K562 (cell line): ENCODE results near the gene PEDS1. TPM values are rescaled to one million over a fixed set of nuclear protein-coding genes. Genes with fewer than 3 reads are reported as not detected.

Experiments
- BDP1 ChIP-seq: IDR thresholded peaks from 3 replicates; pipeline ENCODE4 v1.6.1; 2011; ENCODE audit not compliant: insufficient read length, insufficient read depth
- HLTF ChIP-seq: fragments of 450-650 bp; IDR thresholded peaks from 2 replicates; pipeline ENCODE4 v1.6.1; 2016
- KHSRP ChIP-seq: fragments of 450-650 bp; IDR thresholded peaks from 2 replicates; pipeline ENCODE4 v1.6.1; 2017
- MYBL2 ChIP-seq, 2 experiments: fragments of 450-650 bp in 1 of 2; sonication (generic) in 1 of 2; formaldehyde crosslinking in 1 of 2; IDR thresholded peaks; 2 replicates each; pipeline versions ENCODE4 v1.6.1 to v1.8.1; 2017 to 2022; ENCODE audit warnings: borderline replicate concordance in 1 of 2, inconsistent platforms in 1 of 2, low read depth in 1 of 2, mild to moderate bottlenecking in 1 of 2, missing genetic modification reagents in 1 of 2, moderate library complexity in 1 of 2
- MYC ChIP-seq, 2 experiments: fragments of 250-450 bp in 1 of 2; sonication (Bioruptor Pico) in 1 of 2; IDR thresholded peaks; 2 replicates each; pipeline versions ENCODE4 v1.5.1 to v1.6.1; 2012 to 2021; ENCODE audit warnings: low read depth in 2 of 2, borderline replicate concordance in 1 of 2, improper control_type of control experiment in 1 of 2, low read length in 1 of 2, mild to moderate bottlenecking in 1 of 2, moderate library complexity in 1 of 2
- NONO ChIP-seq, 2 experiments: fragments of 200-400 bp in 1 of 2; fragments of 450-650 bp in 1 of 2; formaldehyde crosslinking in 1 of 2; IDR thresholded peaks; 2 replicates each; pipeline ENCODE4 v1.6.1; 2017; ENCODE audit warnings: low read depth in 2 of 2, mild to moderate bottlenecking in 2 of 2, moderate library complexity in 2 of 2, low read length in 1 of 2
- PATZ1 ChIP-seq: fragments of 250-450 bp; sonication (Bioruptor Pico); IDR thresholded peaks from 2 replicates; pipeline ENCODE4 v1.5.0; 2020; ENCODE audit warnings: mild to moderate bottlenecking, borderline replicate concordance
- RFX1 ChIP-seq: fragments of 450-650 bp; IDR thresholded peaks from 2 replicates; pipeline ENCODE4 v1.6.1; 2016; ENCODE audit warnings: mild to moderate bottlenecking, moderate library complexity
- SIN3B ChIP-seq: fragments of 450-650 bp; IDR thresholded peaks from 2 replicates; pipeline ENCODE4 v1.6.1; 2017; ENCODE audit warnings: low read depth, mild to moderate bottlenecking, moderate library complexity
- WHSC1 ChIP-seq: IDR thresholded peaks from one replicate; pipeline ENCODE4 v1.6.1; 2012; ENCODE audit warnings: low read length, control low read depth, inconsistent platforms
- XRCC5 ChIP-seq: fragments of 200-400 bp; formaldehyde crosslinking; IDR thresholded peaks from 2 replicates; pipeline ENCODE4 v1.6.1; 2017; ENCODE audit warnings: low read depth, mild to moderate bottlenecking, low read length
- ZBTB11 ChIP-seq, 3 experiments: fragments of 200-800 bp in 1 of 3; fragments of 250-450 bp in 1 of 3; fragments of 450-650 bp in 1 of 3; sonication (Bioruptor Pico) in 1 of 3; sonication (Bioruptor generic) in 1 of 3; formaldehyde crosslinking in 1 of 3; IDR thresholded peaks; 2 replicates each; pipeline versions ENCODE4 v1.6.1 to v1.8.0; 2016 to 2022; ENCODE audit warnings: mild to moderate bottlenecking in 2 of 3, missing genetic modification characterization in 2 of 3, missing compliant biosample characterization in 1 of 3, moderate library complexity in 1 of 3
- ZNF212 ChIP-seq: fragments of 450-650 bp; formaldehyde crosslinking; IDR thresholded peaks from 2 replicates; pipeline ENCODE4 v1.4.0; 2020; ENCODE audit warnings: mild to moderate bottlenecking
- ZNF24 ChIP-seq: fragments of 450-650 bp; IDR thresholded peaks from 2 replicates; pipeline ENCODE4 v1.6.1; 2016
- ZNF280B ChIP-seq: fragments of 250-450 bp; sonication (Bioruptor Pico); IDR thresholded peaks from 2 replicates; pipeline ENCODE4 v1.5.1; 2021; ENCODE audit warnings: mild to moderate bottlenecking
- ZNF445 ChIP-seq: fragments of 250-450 bp; sonication (Bioruptor Pico); IDR thresholded peaks from 2 replicates; pipeline ENCODE4 v1.4.0; 2020; ENCODE audit warnings: low read depth, mild to moderate bottlenecking, moderate library complexity
- ZNF583 ChIP-seq: fragments of 250-450 bp; sonication (Bioruptor Pico); IDR thresholded peaks from 2 replicates; pipeline ENCODE4 v1.4.0; 2020
- polyA plus RNA-seq, 8 experiments: library from polyadenylated mRNA; depleted of rRNA in 4 of 8; stranded (reverse) in 5 of 8; unstranded in 3 of 8; fragments of >200 nt; fragmentation: Nextera tagmentation in 2 of 8; fragmentation: Illumina TruSeq in 1 of 8; extraction: Ambion mirVana in 2 of 8; extraction: Trizol in 1 of 8; gene quantifications; 2 replicates each; pipeline versions ENCODE4 v1.2.1 to v1.2.3, GENCODE V29; 2011 to 2014; ENCODE audit warnings: inconsistent platforms in 1 of 8, missing spikeins in 1 of 8
- total RNA-seq, 7 experiments: library from RNA; depleted of rRNA in 6 of 7; stranded (reverse); fragments of >200 nt in 6 of 7; fragmentation: Illumina TruSeq in 2 of 7; extraction: Trizol in 2 of 7; gene quantifications; 2 replicates each; pipeline versions ENCODE4 v1.2.1 to v1.2.3, GENCODE V29; 2011 to 2021; ENCODE audit warnings: low replicate concordance in 1 of 7
- TF ChIP-seq, protein P1 (sequence below): sonication (generic); formaldehyde crosslinking; IDR thresholded peaks from 2 replicates; pipeline ENCODE4 v1.9.0; 2022; ENCODE audit warnings: mild to moderate bottlenecking, missing genetic modification reagents

PEDS1 gene
- total and polyA plus RNA-seq, 9 of the 15 experiments (the other 6 are each of a cell fraction or from before 2014, with no cell fraction given), result 2.9 to 38.5 (median 24.2) TPM

DNA sequence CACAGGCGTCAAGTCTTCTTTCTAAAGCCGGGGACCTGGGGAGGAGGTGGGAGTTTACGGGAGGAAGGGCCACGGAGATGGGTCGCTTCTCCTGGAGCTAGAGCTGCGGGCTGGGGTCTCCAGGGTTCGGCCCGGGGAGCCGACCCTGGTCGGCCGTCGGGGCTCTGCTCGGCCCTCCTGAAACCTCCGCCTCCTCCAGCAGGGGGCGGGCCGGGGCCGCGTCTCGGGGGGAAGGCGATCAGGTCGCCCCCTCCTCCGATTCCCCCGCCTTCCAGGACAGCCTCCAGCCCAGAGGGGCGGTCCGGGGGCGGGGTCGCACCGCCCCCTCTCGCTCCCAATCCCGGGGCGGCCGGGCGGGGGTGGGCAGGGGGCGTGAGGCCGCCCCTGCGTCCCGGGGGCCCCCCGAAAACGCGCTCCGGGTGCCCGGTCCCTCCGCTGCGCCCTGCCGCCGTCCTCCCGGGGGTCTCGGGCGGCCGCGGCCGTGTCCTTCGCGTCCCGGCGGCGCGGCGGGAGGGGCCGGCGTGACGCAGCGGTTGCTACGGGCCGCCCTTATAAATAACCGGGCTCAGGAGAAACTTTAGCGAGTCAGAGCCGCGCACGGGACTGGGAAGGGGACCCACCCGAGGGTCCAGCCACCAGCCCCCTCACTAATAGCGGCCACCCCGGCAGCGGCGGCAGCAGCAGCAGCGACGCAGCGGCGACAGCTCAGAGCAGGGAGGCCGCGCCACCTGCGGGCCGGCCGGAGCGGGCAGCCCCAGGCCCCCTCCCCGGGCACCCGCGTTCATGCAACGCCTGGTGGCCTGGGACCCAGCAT, 36.9 kb upstream of the PEDS1 start, which contains the start of gene CEBPB (continued):
- TF ChIP-seq ZBTB11 (CRISPR knock-in tag; IDR thresholded peaks at IDR 0.05) (0 out of 6 replicates have a peak, but pooled peaks of 1 of the 3 experiments have one; percentile 5), SIN3B (peak; percentile 38; the same call in 1 of the 2 replicates), RFX1 (no peak), MYBL2 (IDR thresholded peaks at IDR 0.05; ENCODE audit: low read depth) (no peak), MYBL2 (CRISPR knock-in tag; IDR thresholded peaks at IDR 0.05; ENCODE audit: borderline replicate concordance) (no peak), XRCC5 (no peak; the same call in 1 of the 2 replicates), HLTF (no peak), ZNF583 (no peak), ZNF445 (no peak), BDP1 (no peak), KHSRP (no peak), PATZ1 (no peak), MYC (IDR thresholded peaks at IDR 0.05; ENCODE audit: low read depth, low read length) (peak; percentile 46), MYC (CRISPR knock-in tag; IDR thresholded peaks at IDR 0.05; ENCODE audit: borderline replicate concordance, low read depth) (no peak), ZNF24 (peak; percentile 44; the same call in 1 of the 2 replicates), ZNF212 (peak; percentile 85), ZNF280B (CRISPR knock-in tag) (no peak), NONO (IDR thresholded peaks at IDR 0.05; ENCODE audit: low read depth in 2 of 2, low read length in 1 of 2) (peak; percentile 69 to 100), WHSC1 (no peak)
- TF ChIP-seq, protein P1, sequence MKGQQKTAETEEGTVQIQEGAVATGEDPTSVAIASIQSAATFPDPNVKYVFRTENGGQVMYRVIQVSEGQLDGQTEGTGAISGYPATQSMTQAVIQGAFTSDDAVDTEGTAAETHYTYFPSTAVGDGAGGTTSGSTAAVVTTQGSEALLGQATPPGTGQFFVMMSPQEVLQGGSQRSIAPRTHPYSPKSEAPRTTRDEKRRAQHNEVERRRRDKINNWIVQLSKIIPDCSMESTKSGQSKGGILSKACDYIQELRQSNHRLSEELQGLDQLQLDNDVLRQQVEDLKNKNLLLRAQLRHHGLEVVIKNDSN (CRISPR knock-in tag), result no peak
